Central memory CD8-positive, alpha-beta T cell (primary cell): ENCODE data around the gene PAQR7.
"Not testable (repeated sequence)": the region's sequence is repeated elsewhere in the genome, so short reads cannot be mapped to it uniquely, and the experiment has no call there.

ENCODE experiments used
- ATAC-seq: fragments of 150-1000 bp; cut with Tn5 transposase; replicated peaks from 2 replicates; pipeline ENCODE4 v1.10.0; 2022; ENCODE audit warnings: mild to moderate bottlenecking, moderate FRiP score, moderate number of reproducible peaks; ENCODE audit not compliant: poor library complexity, severe bottlenecking; ENCODE audit errors: extremely low read depth
- DNase-seq, 2 donors: peaks; one replicate each; pipeline ENCODE4 v3.0.0; 2021; ENCODE audit warnings: low spot score in 2 of 2
- H3K27ac Mint-ChIP-seq: one replicate; pipeline ENCODE4 v1.8.0; 2022; ENCODE audit warnings: low read depth, mild to moderate bottlenecking, moderate library complexity, mixed read lengths
- H3K27me3 Mint-ChIP-seq: one replicate; pipeline ENCODE4 v1.8.0; 2022; ENCODE audit warnings: mixed read lengths
- H3K36me3 Mint-ChIP-seq: one replicate; pipeline ENCODE4 v1.8.0; 2022; ENCODE audit warnings: mild to moderate bottlenecking, moderate library complexity, mixed read lengths; ENCODE audit not compliant: insufficient read depth
- H3K4me1 Mint-ChIP-seq: one replicate; pipeline ENCODE4 v1.8.0; 2022; ENCODE audit warnings: mixed read lengths
- H3K4me3 Mint-ChIP-seq: one replicate; pipeline ENCODE4 v1.8.0; 2022; ENCODE audit warnings: mild to moderate bottlenecking, moderate library complexity, mixed read lengths
- H3K9me3 Mint-ChIP-seq: one replicate; pipeline ENCODE4 v1.8.0; 2022; ENCODE audit warnings: mixed read lengths

Gene PAQR7

DNA sequence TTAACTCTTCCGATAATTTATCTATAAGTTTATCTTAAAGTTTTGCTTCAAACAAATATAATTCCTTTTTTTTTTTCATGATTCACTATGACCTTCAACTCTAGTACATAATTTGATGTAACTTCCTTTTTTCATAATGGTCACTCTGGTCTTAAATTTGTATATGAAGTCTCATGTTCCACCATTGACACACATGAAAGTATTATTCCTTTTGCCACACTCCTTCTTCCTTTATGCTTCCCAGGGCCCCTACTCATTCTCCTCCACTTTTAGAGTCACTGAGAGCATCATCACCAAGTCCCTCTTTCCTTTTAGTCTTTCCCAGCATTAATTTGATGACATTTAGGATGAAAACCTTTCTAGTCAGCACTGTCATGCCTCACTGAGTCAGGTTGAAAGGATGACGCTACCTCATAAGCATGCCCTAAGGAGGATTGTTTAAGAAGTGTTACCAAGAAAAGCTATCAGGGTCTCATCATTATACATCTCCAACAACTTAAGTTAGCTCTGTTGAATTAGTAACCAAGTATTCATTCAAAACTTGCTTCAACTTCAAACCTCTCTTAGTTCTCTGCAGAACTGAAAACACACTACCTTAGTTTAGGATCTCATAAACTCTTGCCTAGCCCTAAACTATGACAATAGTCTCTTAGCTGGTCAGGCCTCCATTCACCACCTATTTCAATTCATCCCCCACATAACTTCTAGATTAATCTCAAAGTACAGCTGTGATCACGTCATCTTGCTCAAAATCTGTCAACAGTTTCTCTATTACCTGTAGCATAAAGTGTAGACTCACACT, 30.8 kb downstream of the PAQR7 start:
- H3K4me3 Mint-ChIP-seq = no peak overlapping the region
- no peaks in the 10 kb centered on the region for H3K36me3 Mint-ChIP-seq
- ATAC-seq (no peak), DNase-seq (no peak)
- H3K27me3 Mint-ChIP-seq = no peaks in the 10 kb centered on the region
- H3K9me3 Mint-ChIP-seq = no peaks in the 10 kb centered on the region
- no peaks in the 10 kb centered on the region for H3K4me1 Mint-ChIP-seq
- no peak overlapping the region for H3K27ac Mint-ChIP-seq

DNA sequence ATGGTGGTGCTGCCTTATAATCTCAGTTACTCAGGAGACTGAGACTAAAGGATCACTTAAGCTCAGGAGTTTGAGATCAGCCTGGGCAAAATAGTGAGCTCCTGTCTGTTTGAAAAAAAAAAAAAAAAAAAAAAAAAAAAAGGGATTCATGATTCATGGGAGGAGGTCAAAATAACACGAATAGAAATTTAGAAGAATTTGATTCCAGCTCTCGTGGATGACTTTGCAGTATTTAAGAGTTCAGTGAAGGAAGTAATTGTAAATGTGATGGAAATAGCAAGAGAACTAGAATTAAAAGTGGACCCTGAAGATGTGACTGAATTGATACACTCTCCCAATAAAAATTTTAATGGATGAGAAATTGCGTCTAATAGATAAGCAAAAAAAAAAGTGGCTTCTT, 32.0 kb downstream of the PAQR7 start:
- no peak for ATAC-seq
- H3K4me1 Mint-ChIP-seq = no peaks in the 10 kb centered on the region

DNA sequence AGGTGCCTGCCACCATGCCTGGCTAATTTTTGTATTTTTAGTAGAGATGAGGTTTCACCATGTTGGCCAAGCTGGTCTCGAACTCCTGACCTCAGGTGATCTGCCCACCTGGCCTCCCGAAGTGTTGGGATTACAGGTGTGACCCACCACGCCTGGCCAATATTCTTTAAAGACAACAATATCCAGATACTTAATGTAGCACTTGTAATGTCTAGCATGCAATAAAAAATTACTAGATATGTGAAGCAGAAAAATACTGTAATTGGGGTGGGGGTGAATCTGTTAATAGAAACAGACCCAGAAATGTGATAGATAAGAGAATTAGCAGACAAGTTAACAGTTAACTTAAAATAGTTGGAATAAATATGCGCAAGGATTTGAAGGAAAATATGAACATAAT, 35.7 kb downstream of the PAQR7 start:
- not testable (repeated sequence) for H3K4me1 Mint-ChIP-seq, H3K4me3 Mint-ChIP-seq, H3K27ac Mint-ChIP-seq, H3K9me3 Mint-ChIP-seq, H3K36me3 Mint-ChIP-seq, ATAC-seq, DNase-seq, H3K27me3 Mint-ChIP-seq

More for the DNA sequence above, 32.0 kb downstream of the PAQR7 start:
- H3K4me3 Mint-ChIP-seq = no peak overlapping the region
- H3K36me3 Mint-ChIP-seq = no peaks in the 10 kb centered on the region
- no peaks in the 10 kb centered on the region for H3K27me3 Mint-ChIP-seq
- no peaks in the 10 kb centered on the region for H3K9me3 Mint-ChIP-seq
- DNase-seq = no peak
- no peak overlapping the region for H3K27ac Mint-ChIP-seq

DNA sequence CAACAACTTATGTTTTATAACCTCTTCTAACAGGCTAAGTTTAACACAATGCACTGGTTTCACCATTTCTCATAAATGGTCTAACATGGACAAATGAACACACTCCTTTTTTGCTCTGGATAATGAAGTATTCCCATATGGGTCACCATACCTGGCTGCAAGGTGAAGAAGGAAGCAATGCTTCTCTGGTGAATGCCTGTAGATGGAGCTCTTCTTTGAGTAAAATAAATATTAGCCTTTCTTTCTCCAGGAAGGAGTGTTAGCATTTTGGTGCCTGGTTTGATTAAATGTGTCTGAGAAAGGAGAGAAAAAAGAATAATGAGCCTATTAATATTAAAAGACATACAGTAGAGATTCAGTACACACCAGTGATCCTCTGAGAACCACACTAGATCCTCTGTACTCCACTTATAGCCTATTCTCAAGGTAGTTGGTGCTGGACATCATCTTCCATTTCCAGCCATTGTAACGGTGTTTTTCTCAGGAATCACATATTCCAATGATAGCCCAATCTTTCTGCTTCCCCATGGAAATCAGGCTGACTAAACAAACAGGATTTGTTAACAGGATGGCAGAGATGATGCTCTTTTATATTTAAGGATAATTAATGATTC, 38.1 kb downstream of the PAQR7 start:
- H3K27ac Mint-ChIP-seq = no peak overlapping the region
- no peaks in the 10 kb centered on the region for H3K4me1 Mint-ChIP-seq
- no peak for DNase-seq
- H3K4me3 Mint-ChIP-seq = no peak overlapping the region
- H3K27me3 Mint-ChIP-seq = no peaks in the 10 kb centered on the region
- no peak for ATAC-seq
- no peaks in the 10 kb centered on the region for H3K9me3 Mint-ChIP-seq
- H3K36me3 Mint-ChIP-seq = peaks cover 13% of the 10 kb centered on the region

DNA sequence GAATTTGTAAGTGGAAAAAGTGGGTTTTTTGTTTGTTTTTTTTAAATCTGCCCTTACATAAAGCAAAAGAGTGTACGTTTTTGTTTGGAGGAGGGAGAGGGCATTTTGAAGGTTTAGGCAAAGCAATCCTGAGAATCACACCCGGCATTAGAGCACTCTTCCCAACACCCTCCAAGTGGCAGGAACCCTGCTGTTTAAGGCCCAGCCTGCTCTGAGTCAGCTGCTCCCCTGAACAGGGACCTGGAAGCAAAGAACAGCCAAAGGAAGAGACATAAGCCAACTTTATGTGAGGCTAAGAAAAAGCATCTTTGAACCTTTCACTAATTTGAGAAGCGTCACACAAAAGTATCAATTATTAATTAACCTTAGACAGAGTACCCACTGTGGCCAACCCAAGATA, 38.8 kb downstream of the PAQR7 start:
- ATAC-seq = no peak
- peaks cover 19% of the 10 kb centered on the region for H3K36me3 Mint-ChIP-seq
- H3K9me3 Mint-ChIP-seq = no peaks in the 10 kb centered on the region
- no peak for DNase-seq
- no peak overlapping the region for H3K27ac Mint-ChIP-seq
- H3K27me3 Mint-ChIP-seq = no peaks in the 10 kb centered on the region
- no peaks in the 10 kb centered on the region for H3K4me1 Mint-ChIP-seq
- H3K4me3 Mint-ChIP-seq = no peak overlapping the region

DNA sequence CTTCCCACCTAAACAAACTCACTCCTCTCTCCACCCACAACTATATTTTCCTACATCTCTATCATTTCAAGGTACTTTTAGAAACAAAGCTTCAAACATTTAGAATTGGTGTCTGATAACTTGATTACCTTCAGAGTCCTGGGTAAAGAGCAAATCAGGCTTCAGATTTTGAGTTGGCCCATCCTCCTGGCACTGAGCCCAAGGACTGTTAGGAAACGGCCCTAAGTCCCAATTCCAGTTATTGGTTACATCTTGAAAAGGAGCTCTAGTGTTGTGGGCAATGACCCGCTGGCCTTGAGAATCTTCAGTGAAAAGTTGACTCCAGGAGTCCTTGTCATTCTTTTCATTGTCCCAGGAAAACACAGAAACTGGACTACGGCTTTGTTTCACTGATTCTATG, 40.6 kb downstream of the PAQR7 start:
- no peak for DNase-seq
- ATAC-seq = no peak
- Mint-ChIP-seq H3K9me3 (no peaks in the 10 kb centered on the region), H3K27ac (no peak overlapping the region), H3K4me3 (no peak overlapping the region), H3K27me3 (no peaks in the 10 kb centered on the region), H3K4me1 (no peaks in the 10 kb centered on the region), H3K36me3 (peaks cover 35% of the 10 kb centered on the region)

DNA sequence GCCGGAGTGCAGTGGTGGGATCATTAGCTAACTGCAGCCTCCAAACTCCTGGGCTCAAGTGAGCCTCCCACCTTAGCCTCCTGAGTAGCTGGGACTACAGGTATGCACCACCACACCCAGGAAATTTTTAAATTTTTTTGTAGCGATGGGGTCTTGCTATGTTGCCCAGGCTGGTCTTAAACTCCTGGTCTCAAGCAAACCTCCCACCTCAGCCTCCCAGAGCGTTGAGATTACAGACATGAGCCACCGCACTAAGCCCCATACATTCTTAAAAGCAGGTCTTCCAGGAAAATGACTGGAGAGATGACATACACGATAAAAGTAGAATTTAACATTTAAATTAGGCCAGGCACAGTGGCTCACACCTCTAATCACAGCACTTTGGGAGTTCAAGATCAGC, 42.4 kb downstream of the PAQR7 start:
- H3K9me3 Mint-ChIP-seq = no peaks in the 10 kb centered on the region
- DNase-seq = no peak
- no peak overlapping the region for H3K4me3 Mint-ChIP-seq
- H3K4me1 Mint-ChIP-seq = no peaks in the 10 kb centered on the region
- peaks cover 51% of the 10 kb centered on the region for H3K36me3 Mint-ChIP-seq
- H3K27ac Mint-ChIP-seq = no peak overlapping the region
- H3K27me3 Mint-ChIP-seq = no peaks in the 10 kb centered on the region
- ATAC-seq = no peak

DNA sequence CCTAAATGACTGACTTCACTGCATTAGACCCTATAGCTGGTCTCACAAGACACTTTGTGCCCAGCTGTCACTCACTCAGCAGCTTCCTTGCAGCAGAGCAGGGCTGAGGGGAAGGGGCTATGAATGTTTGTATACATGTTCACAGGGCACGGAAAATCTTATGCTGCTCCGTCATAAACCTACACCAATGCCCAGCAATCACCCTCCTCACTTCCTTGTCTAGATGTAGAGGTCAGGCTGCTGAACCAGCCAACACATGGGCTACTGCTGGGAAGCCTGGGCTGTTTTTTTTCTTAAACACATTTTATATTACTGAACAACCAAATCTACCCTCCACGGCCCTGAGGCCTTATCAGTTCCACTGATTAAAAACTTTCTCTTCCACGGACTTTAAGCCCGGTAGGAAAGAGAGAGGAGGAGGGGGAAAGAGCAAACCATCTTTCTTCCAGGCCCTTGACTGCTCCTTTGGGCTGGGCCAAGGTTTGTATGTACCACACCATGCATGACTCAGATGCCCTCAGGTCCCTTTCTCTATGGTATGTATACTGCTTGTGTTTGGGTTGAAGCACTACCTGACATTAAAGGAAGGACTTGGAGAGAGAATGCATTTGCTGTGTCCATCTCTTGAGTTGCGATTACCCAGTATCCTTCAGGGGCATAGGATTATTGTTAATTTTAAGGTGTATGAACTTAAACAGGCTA, 43.0 kb downstream of the PAQR7 start:
- DNase-seq (no peak), ATAC-seq (no peak)
- peaks cover 52% of the 10 kb centered on the region for H3K36me3 Mint-ChIP-seq
- H3K27me3 Mint-ChIP-seq = no peaks in the 10 kb centered on the region
- H3K27ac Mint-ChIP-seq = no peak overlapping the region
- no peaks in the 10 kb centered on the region for H3K4me1 Mint-ChIP-seq
- no peaks in the 10 kb centered on the region for H3K9me3 Mint-ChIP-seq
- no peak overlapping the region for H3K4me3 Mint-ChIP-seq

DNA sequence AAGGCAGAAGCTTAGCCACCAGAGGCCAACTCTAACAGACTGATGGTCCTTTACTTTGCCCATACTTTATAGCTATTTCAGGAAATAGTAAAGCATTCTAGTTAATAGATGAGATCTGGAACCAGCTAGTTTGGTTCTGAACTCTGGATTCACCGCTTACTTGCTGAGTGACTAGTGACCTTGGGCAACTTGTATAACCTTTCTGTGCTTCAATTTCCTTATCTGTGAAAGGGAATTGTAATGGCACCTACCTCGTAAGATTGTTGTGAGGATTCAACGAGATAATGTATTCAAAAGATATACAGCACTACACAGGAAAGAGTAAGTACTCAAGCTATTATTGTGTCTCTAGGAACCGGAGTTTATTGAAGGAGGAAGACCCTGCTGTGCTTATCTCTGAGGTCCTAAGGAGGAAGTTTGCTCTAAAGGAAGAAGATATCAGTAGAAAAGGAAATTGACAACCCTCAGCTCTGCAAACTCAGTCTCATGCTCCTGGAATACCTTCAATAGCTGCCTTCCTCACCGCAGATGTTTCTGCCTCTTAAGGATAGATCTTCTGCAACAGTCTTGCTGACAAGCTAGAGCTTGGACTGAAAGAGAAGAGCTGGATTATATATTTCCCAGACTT, 43.8 kb downstream of the PAQR7 start:
- peaks cover 54% of the 10 kb centered on the region for H3K36me3 Mint-ChIP-seq
- no peaks in the 10 kb centered on the region for H3K4me1 Mint-ChIP-seq
- no peaks in the 10 kb centered on the region for H3K9me3 Mint-ChIP-seq
- no peak overlapping the region for H3K27ac Mint-ChIP-seq
- no peaks in the 10 kb centered on the region for H3K27me3 Mint-ChIP-seq
- no peak overlapping the region for H3K4me3 Mint-ChIP-seq
- DNase-seq (no peak), ATAC-seq (no peak)

DNA sequence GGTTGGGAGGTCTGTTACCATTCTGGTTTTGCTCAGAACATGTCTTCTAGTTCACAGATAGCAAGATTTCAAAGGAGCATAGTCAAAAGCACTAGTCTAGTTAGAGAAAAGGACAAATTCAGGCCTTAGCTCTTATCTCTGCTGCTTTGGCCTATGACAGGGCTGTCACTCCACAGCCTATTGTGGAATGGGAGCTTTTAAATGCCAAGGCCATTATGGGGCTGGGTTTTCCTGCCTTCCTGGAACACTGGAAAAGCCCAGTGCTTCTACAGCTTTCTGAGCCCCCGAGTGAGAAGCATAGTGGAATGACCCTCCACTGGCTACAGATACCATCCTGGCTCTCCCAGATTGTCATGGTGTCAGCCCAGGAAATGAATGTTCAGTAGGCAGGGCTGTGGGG, 46.5 kb downstream of the PAQR7 start:
- DNase-seq (no peak), ATAC-seq (no peak)
- Mint-ChIP-seq H3K36me3 (peaks cover 57% of the 10 kb centered on the region), H3K4me3 (no peak overlapping the region), H3K27me3 (no peaks in the 10 kb centered on the region), H3K9me3 (no peaks in the 10 kb centered on the region), H3K27ac (no peak overlapping the region), H3K4me1 (no peaks in the 10 kb centered on the region)

DNA sequence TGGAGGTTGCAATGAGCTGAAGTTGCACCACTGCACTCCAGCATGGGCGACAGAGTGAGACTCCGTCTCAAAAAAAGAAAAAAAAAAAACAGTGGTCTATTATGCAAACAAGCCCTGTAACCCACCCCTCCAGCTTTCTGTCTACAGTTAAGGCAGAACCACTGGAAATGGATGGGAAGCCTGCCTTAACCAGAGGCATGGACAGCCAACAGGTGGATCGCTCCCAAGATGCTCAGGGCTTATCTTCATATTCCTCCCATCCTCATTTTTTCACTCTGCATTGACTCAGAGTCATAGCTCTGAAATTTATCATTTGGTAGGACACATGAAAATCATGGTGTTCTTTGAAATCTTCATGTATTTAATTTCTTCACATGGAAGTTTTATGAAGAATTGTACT, 47.0 kb downstream of the PAQR7 start:
- no peak for DNase-seq
- H3K27me3 Mint-ChIP-seq = no peaks in the 10 kb centered on the region
- H3K4me3 Mint-ChIP-seq = no peak overlapping the region
- no peaks in the 10 kb centered on the region for H3K9me3 Mint-ChIP-seq
- H3K27ac Mint-ChIP-seq = no peak overlapping the region
- ATAC-seq = no peak
- H3K4me1 Mint-ChIP-seq = no peaks in the 10 kb centered on the region
- H3K36me3 Mint-ChIP-seq = peaks cover 57% of the 10 kb centered on the region

DNA sequence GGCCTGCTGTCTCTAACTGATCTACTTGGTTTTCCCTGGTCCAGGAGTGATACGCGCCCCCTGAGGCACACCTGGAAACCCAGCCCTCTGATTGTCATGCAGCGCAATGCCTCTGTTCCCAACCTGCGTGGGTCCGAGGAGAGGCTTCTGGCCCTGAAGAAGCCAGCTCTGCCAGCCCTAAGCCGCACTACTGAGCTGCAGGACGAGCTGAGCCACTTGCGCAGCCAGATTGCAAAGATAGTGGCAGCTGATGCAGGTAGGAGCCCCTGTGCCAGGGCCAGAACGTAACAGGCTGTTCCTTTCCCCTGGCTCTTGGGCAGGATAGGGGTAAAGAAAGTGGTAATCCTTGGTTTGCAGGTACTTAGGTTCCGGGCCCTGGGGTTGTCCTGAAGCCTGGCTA, 48.9 kb downstream of the PAQR7 start:
- Mint-ChIP-seq H3K36me3 (peaks cover 46% of the 10 kb centered on the region), H3K4me1 (peaks cover 4% of the 10 kb centered on the region), H3K9me3 (no peaks in the 10 kb centered on the region)

More for the DNA sequence above, 48.9 kb downstream of the PAQR7 start:
- no peak for DNase-seq
- no peak overlapping the region for H3K27ac Mint-ChIP-seq
- no peak for ATAC-seq
- H3K27me3 Mint-ChIP-seq = no peaks in the 10 kb centered on the region
- no peak overlapping the region for H3K4me3 Mint-ChIP-seq
